Activated CD4-positive, alpha-beta T cell treated with anti-CD3 and anti-CD28 coated beads, Interleukin-2, amount 10 ng/mL, durations not matched to agents 7 days and 5 days (primary cell): ENCODE results near the gene CRY1. TPM values are rescaled to one million over a fixed set of nuclear protein-coding genes. Genes with fewer than 3 reads are reported as not detected.

Source experiments
- CTCF ChIA-PET: fragments of 350-600 bp; sonication (Branson Sonifier 250); formaldehyde crosslinking; loops from one replicate; lab custom pipeline; 2021; ENCODE audit warnings: antibody characterized with exemption; lab: Charles Lee
- POLR2A ChIA-PET: fragments of 350-600 bp; sonication (Branson Sonifier 250); formaldehyde crosslinking; loops from one replicate; lab custom pipeline; 2021; ENCODE audit warnings: antibody characterized with exemption; lab: Charles Lee
- DNase-seq: peaks from one replicate; pipeline ENCODE4 v3.0.0-alpha.2; 2020
- H3K27ac Mint-ChIP-seq: one replicate; pipeline ENCODE4 v1.8.0; 2021; ENCODE audit warnings: mild to moderate bottlenecking, moderate library complexity, mixed read lengths
- H3K27me3 Mint-ChIP-seq: one replicate; pipeline ENCODE4 v1.8.0; 2021; ENCODE audit warnings: mixed read lengths
- H3K36me3 Mint-ChIP-seq: one replicate; pipeline ENCODE4 v1.8.0; 2021; ENCODE audit warnings: low read depth, mixed read lengths
- H3K4me1 Mint-ChIP-seq: one replicate; pipeline ENCODE4 v1.8.0; 2021; ENCODE audit warnings: mixed read lengths
- H3K4me3 Mint-ChIP-seq: one replicate; pipeline ENCODE4 v1.8.0; 2021; ENCODE audit warnings: mild to moderate bottlenecking, moderate library complexity, mixed read lengths
- H3K9me3 Mint-ChIP-seq: one replicate; pipeline ENCODE4 v1.8.0; 2021; ENCODE audit warnings: mixed read lengths
- total RNA-seq, 2 experiments: library from RNA; stranded (reverse); gene quantifications; one replicate each; pipeline ENCODE4 v1.2.3, GENCODE V29; 2021

CRY1 gene
- total RNA-seq, 2 experiments from 2014 or later = 12.2 to 12.9 TPM

DNA sequence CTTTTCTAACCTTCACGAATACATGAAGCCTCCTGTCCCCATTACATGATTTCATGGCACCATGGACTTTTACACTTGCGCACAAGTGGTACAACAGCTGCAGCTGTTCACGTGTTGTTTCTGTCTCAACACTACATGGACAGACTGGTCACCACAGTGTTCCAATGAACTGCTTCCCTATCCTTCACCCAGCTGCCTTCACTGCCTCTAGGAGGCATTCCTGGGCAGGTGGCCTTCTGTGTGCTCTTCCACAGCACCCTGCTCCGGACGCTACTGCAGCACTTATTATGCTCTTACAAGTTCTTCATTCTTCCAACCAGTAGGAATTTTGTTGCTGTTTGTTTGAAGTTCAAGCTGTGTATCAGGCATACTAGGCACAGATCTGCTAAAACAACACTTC, 107.9 kb downstream of the CRY1 start:
- ChIA-PET CTCF (interaction anchor here (1.0 kb wide), 1 partner anchor 19 kb away, joined by 3 read pairs; no protein-coding TSS in a partner anchor), POLR2A (no interaction called here)
- Mint-ChIP-seq H3K27ac (no peak overlapping the region), H3K27me3 (no peaks in the 10 kb centered on the region), H3K4me1 (peaks cover 39% of the 10 kb centered on the region), H3K9me3 (peaks cover 5% of the 10 kb centered on the region), H3K36me3 (peaks cover 23% of the 10 kb centered on the region), H3K4me3 (peak overlapping the region; percentile 15)
- DNase-seq = no peak

DNA sequence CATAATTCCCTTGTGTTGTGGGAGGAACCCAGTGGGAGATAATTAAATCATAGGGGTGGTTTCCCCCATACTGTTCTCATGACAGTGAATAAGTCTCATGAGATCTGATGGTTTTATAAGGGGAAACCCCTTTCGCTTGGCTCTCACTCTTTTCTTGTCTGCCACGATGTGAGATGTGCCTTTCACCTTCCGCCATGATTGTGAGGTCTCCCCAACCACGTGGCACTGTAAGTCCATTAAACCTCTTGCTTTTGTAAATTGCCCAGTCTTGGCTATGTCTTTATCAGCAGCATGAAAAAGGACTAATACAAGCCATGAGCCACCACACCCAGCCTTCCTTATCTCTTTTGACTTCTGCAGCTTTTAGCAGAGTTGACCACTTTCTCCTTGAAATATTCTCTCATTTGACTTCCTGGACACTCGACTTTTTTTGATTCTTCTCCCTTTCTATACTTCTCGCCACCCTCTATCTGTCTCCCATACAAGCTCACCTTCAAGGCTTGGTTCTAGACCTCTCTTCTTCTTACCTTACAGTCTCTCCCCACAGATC, 108.7 kb downstream of the CRY1 start:
- ChIA-PET POLR2A (no interaction called here), CTCF (interaction anchor here (2.4 kb wide), 1 partner anchor 29 kb away, joined by 6 read pairs; the partner anchor contains the start of gene TMEM263)
- Mint-ChIP-seq H3K27ac (no peak overlapping the region), H3K4me3 (no peak overlapping the region), H3K36me3 (peaks cover 23% of the 10 kb centered on the region), H3K4me1 (peaks cover 39% of the 10 kb centered on the region), H3K9me3 (peaks cover 5% of the 10 kb centered on the region), H3K27me3 (no peaks in the 10 kb centered on the region)
- DNase-seq = no peak

DNA sequence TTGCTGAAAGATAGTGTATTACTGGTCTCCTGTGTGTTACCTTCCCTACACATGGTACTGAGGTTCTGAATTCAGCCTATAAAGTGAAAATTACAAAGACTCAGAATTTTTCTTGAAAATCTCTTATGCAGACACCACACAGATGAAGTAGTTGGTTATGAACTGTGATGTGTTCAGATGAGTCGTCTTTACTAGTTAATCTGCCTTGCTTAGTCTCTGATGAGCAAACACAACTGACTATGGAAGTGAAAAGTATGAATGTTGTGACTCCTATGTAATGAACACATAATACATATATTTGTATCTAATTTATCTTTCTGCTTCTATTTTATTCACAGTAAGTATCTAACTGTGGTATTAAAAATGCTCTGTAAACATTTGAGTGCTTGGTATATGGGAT, 111.1 kb downstream of the CRY1 start:
- H3K36me3 Mint-ChIP-seq = peaks cover 29% of the 10 kb centered on the region
- H3K27me3 Mint-ChIP-seq = no peaks in the 10 kb centered on the region
- no peak overlapping the region for H3K4me3 Mint-ChIP-seq
- no peak overlapping the region for H3K27ac Mint-ChIP-seq
- DNase-seq = no peak
- H3K4me1 Mint-ChIP-seq = peaks cover 34% of the 10 kb centered on the region
- ChIA-PET POLR2A (no interaction called here), CTCF (interaction anchor here (2.4 kb wide), 1 partner anchor 26 kb away, joined by 6 read pairs; the partner anchor contains the start of gene TMEM263)
- peaks cover 5% of the 10 kb centered on the region for H3K9me3 Mint-ChIP-seq

DNA sequence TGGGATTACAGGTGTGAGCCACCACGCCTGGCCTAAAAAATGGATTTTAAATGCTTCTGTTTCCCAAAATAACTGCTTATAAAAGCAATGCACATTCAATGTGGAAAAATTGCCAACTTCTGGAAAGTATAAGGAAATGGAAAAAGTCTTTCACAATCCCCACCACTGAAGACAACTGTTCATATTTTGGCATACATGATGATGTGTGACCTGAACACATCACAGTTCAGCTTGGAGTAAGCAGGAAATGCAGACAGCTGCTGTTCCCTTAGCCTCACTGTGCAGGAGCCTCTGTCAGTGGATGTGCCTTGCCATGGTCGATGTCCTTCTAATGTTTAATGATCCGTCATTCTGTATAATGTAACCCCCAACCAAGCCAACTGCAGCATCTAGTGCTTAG, 111.6 kb downstream of the CRY1 start:
- no peak overlapping the region for H3K27ac Mint-ChIP-seq
- DNase-seq = no peak
- peaks cover 31% of the 10 kb centered on the region for H3K4me1 Mint-ChIP-seq
- no peaks in the 10 kb centered on the region for H3K27me3 Mint-ChIP-seq
- peaks cover 5% of the 10 kb centered on the region for H3K9me3 Mint-ChIP-seq
- H3K36me3 Mint-ChIP-seq = peaks cover 29% of the 10 kb centered on the region
- ChIA-PET POLR2A (no interaction called here), CTCF (interaction anchor here (1.1 kb wide), 1 partner anchor 9 kb away, joined by 5 read pairs; no protein-coding TSS in a partner anchor)
- H3K4me3 Mint-ChIP-seq = no peak overlapping the region

DNA sequence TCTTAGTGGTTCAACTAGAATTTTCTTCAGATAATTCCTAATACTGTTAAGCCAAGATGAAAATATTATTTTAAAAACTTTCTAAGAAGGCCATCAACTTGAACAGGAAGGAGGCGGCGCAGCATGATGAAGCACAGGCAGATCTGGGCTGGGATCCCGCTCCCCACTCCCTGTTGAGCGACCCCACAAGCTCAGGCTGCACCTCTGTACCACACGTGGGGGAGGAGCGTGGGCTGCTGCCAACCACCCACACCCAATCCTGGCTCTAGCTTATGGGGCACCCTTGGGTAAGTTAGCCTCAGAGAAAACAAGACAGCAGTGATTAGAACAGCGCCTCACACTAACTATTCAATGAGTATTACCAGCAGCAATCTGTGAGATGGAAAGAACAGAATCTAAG, 112.4 kb downstream of the CRY1 start:
- H3K27ac Mint-ChIP-seq = peak overlapping the region; percentile 39
- POLR2A ChIA-PET = no interaction called here
- H3K9me3 Mint-ChIP-seq = peaks cover 5% of the 10 kb centered on the region
- H3K36me3 Mint-ChIP-seq = peaks cover 33% of the 10 kb centered on the region
- DNase-seq = no peak
- peaks cover 23% of the 10 kb centered on the region for H3K4me1 Mint-ChIP-seq
- CTCF ChIA-PET = interaction anchor here (0.9 to 1.2 kb wide), 3 partner anchors 10 to 42 kb away, joined by 3 to 5 read pairs (median 3); no protein-coding TSS in a partner anchor
- H3K4me3 Mint-ChIP-seq = no peak overlapping the region
- H3K27me3 Mint-ChIP-seq = no peaks in the 10 kb centered on the region

DNA sequence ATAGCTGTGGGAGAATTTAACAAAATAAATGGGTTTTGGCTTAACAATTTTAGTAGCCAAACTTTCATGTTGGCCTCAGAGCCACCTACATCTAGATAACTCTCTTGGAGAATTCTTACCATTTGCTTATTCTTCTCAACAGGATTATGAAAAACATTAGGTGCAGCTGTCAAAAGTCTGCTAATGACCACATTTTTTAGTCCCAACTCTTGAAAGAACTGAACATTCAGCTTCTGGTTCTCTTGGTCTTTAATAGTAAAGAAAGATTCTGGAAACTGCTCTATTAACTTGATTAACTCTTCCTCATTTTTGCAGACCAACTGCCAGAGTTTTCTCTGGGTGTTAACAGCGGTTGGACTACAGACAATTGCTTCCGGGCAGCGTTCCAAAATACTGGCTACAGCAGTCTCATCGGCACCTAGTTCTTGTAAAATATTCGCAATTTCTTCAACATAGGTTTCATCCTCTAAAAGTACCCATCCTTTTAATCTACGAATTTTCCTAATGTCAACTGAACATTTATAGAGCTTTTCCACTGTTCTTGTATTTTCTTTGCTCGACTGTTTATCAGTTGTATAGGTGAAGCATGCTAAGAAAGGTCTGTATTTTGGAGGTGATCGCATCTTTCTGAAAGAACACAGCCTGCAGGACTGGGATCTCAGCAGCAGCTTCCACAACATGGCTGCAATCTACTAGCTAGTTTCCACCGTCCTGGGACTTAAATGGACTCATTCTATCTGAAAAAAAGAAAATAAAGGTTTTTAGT, 115.1 kb downstream of the CRY1 start:
- Mint-ChIP-seq H3K4me3 (no peak overlapping the region), H3K27ac (no peak overlapping the region), H3K9me3 (no peaks in the 10 kb centered on the region), H3K4me1 (no peaks in the 10 kb centered on the region), H3K36me3 (peaks cover 25% of the 10 kb centered on the region), H3K27me3 (no peaks in the 10 kb centered on the region)
- no peak for DNase-seq
- ChIA-PET POLR2A (no interaction called here), CTCF (interaction anchor here (1.3 to 1.7 kb wide), 2 partner anchors 9 to 23 kb away, joined by 3 read pairs; partner anchors contain the start of genes MTERF2 and TMEM263)

DNA sequence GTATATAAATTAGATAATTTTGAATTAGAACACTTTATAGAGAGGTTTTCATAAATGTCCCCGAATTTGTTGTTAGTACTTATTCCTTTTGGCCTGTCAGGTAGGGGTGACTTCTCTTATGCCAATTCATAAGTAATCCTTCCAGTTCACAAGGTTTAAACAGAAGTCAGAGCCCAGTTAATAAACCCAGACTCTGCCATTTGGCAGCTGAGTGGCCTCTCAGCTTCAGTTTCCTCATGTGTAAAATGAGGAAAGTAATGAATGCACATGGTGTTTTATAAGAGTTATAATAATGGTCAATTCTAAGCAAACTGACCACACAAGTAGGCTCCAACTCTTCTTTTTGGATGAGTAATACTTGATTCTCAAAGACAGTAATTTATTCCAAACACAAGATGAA, 116.7 kb downstream of the CRY1 start:
- no peaks in the 10 kb centered on the region for H3K9me3 Mint-ChIP-seq
- CTCF ChIA-PET = interaction anchor here (0.7 to 1.7 kb wide), 3 partner anchors 11 to 600 kb away, joined by 3 read pairs; partner anchors contain the start of genes MTERF2 and TMEM263
- H3K4me3 Mint-ChIP-seq = no peak overlapping the region
- H3K4me1 Mint-ChIP-seq = no peaks in the 10 kb centered on the region
- no peaks in the 10 kb centered on the region for H3K27me3 Mint-ChIP-seq
- DNase-seq = no peak
- POLR2A ChIA-PET = no interaction called here
- peaks cover 29% of the 10 kb centered on the region for H3K36me3 Mint-ChIP-seq
- no peak overlapping the region for H3K27ac Mint-ChIP-seq

DNA sequence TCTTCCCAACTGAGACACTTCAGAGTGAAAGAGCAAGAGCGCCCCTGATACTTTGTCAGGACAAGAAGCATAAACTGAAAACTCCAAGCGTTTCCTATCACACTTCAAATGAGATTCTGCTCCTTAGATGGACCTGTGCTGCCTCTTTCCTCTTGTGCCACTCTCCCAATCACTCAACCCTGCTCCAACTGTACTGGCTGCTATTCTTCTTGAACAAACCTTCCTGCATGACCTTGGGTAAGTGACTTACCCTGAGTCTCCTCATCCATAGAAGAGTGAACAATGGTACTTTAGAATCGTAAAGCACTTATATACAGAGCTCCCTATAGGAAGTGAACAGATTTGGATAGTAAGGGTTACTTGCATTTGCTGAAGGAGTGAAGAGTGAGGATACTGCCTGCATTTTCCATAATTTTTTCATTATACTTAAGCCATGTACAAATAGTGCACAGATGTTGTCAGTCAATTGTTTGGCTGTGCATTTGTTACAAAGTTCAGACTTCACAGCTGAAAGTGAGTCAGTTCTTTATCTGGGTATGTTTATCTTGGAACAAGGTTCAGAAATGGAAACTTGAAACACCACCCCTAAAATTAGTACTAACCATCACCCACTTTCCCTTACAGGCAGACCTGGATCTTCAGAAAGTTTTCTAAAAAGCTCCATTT, 117.2 kb downstream of the CRY1 start:
- H3K27ac Mint-ChIP-seq = no peak overlapping the region
- no peak overlapping the region for H3K4me3 Mint-ChIP-seq
- POLR2A ChIA-PET = no interaction called here
- no peak for DNase-seq
- peaks cover 33% of the 10 kb centered on the region for H3K36me3 Mint-ChIP-seq
- no peaks in the 10 kb centered on the region for H3K27me3 Mint-ChIP-seq
- CTCF ChIA-PET = interaction anchor here (0.7 to 1.7 kb wide), 2 partner anchors 11 to 599 kb away, joined by 3 read pairs; partner anchors contain the start of gene MTERF2
- H3K4me1 Mint-ChIP-seq = no peaks in the 10 kb centered on the region
- H3K9me3 Mint-ChIP-seq = no peaks in the 10 kb centered on the region

DNA sequence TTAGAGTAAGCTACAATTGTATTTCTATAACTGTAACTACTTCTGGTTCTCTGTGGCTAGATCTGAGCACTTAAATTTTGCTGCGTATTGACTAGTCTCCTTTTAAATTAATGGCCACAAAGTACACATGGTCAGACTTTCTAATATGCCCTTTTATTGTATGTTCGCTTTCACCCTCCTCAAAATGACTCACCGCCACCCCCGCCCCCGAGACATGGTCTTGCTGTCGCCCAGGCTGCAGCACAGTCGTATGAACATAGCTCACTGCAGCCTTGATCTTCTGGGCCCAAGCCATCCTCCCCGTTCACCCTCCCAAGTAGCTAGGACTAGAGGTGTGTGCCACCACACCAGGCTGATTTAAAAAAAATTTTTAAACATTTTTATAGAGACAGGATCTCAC, 118.3 kb downstream of the CRY1 start:
- no peaks in the 10 kb centered on the region for H3K9me3 Mint-ChIP-seq
- H3K36me3 Mint-ChIP-seq = peaks cover 39% of the 10 kb centered on the region
- POLR2A ChIA-PET = no interaction called here
- no peaks in the 10 kb centered on the region for H3K4me1 Mint-ChIP-seq
- no peak overlapping the region for H3K4me3 Mint-ChIP-seq
- no peak overlapping the region for H3K27ac Mint-ChIP-seq
- no peak for DNase-seq
- H3K27me3 Mint-ChIP-seq = no peaks in the 10 kb centered on the region
- CTCF ChIA-PET = interaction anchor here (1.3 kb wide), 1 partner anchor 10 kb away, joined by 3 read pairs; no protein-coding TSS in a partner anchor

DNA sequence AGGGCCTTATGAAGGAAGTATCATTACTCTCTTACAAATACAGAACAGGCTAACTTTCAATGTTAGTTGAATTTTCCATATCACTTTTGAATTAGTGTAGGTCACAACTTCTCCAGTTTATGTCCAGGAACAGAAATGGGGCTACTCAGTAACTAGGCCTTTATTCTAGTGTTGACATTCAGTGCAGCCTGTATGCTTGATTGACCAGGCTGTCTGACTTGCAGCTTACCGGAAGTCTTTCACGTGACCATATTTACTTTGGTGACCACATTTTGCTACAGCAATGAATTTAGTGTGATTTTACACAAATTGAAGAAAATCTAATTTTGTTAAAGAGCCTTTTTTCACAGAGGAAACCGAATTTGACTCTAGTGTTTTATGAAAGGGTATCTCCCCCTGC, 118.8 kb downstream of the CRY1 start:
- POLR2A ChIA-PET = no interaction called here
- H3K27me3 Mint-ChIP-seq = no peaks in the 10 kb centered on the region
- CTCF ChIA-PET = interaction anchor here (1.3 kb wide), 1 partner anchor 9 kb away, joined by 3 read pairs; no protein-coding TSS in a partner anchor
- H3K27ac Mint-ChIP-seq = no peak overlapping the region
- H3K9me3 Mint-ChIP-seq = no peaks in the 10 kb centered on the region
- no peak overlapping the region for H3K4me3 Mint-ChIP-seq
- no peak for DNase-seq
- H3K36me3 Mint-ChIP-seq = peaks cover 42% of the 10 kb centered on the region
- no peaks in the 10 kb centered on the region for H3K4me1 Mint-ChIP-seq

DNA sequence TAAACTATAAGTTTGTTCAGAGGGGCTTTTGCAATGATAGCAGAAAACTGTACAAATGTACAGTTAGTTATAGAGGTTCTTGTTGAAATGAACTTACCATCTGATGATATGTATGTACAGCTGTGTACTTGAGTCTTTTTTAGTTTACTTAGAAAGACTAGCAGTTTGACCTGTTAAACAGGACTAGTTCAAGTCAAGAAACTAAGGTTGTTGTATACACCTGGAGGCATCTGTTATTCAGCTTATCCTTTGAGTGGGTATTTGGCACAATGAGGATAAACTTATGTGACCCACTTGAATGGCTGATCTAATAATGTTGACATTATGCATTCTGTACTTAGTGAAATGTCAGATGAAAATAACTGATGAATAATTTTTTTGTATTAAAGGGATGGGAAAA, 119.8 kb downstream of the CRY1 start:
- POLR2A ChIA-PET = no interaction called here
- no peak overlapping the region for H3K4me3 Mint-ChIP-seq

DNA sequence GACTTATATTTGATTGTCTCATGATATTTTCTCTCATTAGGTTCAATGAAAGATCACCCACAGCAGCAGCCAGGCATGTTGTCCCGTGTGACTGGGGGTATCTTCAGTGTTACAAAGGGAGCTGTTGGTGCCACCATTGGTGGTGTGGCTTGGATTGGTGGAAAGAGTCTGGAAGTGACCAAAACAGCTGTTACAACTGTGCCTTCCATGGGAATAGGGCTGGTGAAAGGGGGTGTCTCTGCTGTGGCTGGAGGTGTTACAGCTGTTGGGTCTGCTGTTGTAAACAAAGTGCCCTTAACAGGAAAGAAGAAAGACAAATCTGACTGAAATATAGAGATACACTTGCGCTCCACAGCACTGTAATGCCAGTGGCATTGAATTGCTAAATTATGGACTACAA, 122.3 kb downstream of the CRY1 start:
- H3K9me3 Mint-ChIP-seq = no peaks in the 10 kb centered on the region
- DNase-seq = no peak
- H3K4me3 Mint-ChIP-seq = no peak overlapping the region
- peaks cover 46% of the 10 kb centered on the region for H3K36me3 Mint-ChIP-seq
- no peaks in the 10 kb centered on the region for H3K4me1 Mint-ChIP-seq
- ChIA-PET POLR2A (no interaction called here), CTCF (no interaction called here)
- no peak overlapping the region for H3K27ac Mint-ChIP-seq
- no peaks in the 10 kb centered on the region for H3K27me3 Mint-ChIP-seq

More for the DNA sequence above, 119.8 kb downstream of the CRY1 start:
- CTCF ChIA-PET = interaction anchor here (0.5 kb wide), 1 partner anchor 670 kb away, joined by 3 read pairs; no protein-coding TSS in a partner anchor
- DNase-seq = no peak
- H3K9me3 Mint-ChIP-seq = no peaks in the 10 kb centered on the region
- H3K27ac Mint-ChIP-seq = no peak overlapping the region
- H3K27me3 Mint-ChIP-seq = no peaks in the 10 kb centered on the region
- H3K36me3 Mint-ChIP-seq = peaks cover 42% of the 10 kb centered on the region
- no peaks in the 10 kb centered on the region for H3K4me1 Mint-ChIP-seq
